Measurements from ENCODE around the gene DCTN3. TPM values are rescaled to one million over a fixed set of nuclear protein-coding genes. Genes with fewer than 3 reads are reported as not detected.

Gene DCTN3
- 64.6 TPM for polyA plus RNA-seq (2013)

GRCh38 chr9:34620061-34620994 lies at the start of gene DCTN3:
Gene DCTN3, minus strand, starts transcription at chr9:34620495. Its CDS starts 31 bp downstream, at chr9:34620464.
- peak; percentile 96 to 98 (median 97) for DNase-seq
- peaks cover 5 to 29% (median 10%) of the 10 kb centered on the region in 4 experiments for H3K4me1 ChIP-seq (ENCODE audit: control extremely low read depth in 1 of 4, control insufficient read depth in 4 of 4, insufficient read depth in 4 of 4, low read length in 3 of 4)
- H3K27ac ChIP-seq (ENCODE audit: insufficient read depth in 1 of 2, low read depth in 1 of 2, low read length in 2 of 2, poor library complexity in 1 of 2, severe bottlenecking in 2 of 2): peak within 1 kb of the TSS; percentile 56 to 78
- peaks cover 2 to 26% (median 23%) of the 10 kb centered on the region in 4 experiments for H3K36me3 ChIP-seq (ENCODE audit: control insufficient read depth in 4 of 4, insufficient read depth in 4 of 4, low read length in 3 of 4)
- ChIA-PET CTCF (interaction anchor here (0.6 to 7.6 kb wide), 10 partner anchors 9 to 1089 kb away, joined by 3 to 82 read pairs (median 4); partner anchors contain the start of genes ARID3C, CCL27, GALT and SIGMAR1), POLR2A (interaction anchor here (1.1 to 1.2 kb wide), 2 partner anchors 9 to 17 kb away, joined by 3 to 4 read pairs; partner anchors contain the start of genes RPP25L and SIGMAR1)
- peaks cover 0 to 44% (median 20%) of the 10 kb centered on the region in 5 experiments for H3K27me3 ChIP-seq (replicated peaks in 2 of 5; ENCODE audit: control insufficient read depth in 4 of 5, insufficient read depth in 5 of 5, low read length in 4 of 5)
- peaks cover 0 to 6% (median 0%) of the 10 kb centered on the region in 5 experiments for H3K9me3 ChIP-seq (ENCODE audit: control extremely low read depth in 1 of 5, control insufficient read depth in 4 of 5, insufficient read depth in 2 of 5, low read depth in 1 of 5, low read length in 4 of 5)
- WGBS (ENCODE audit: insufficient coverage): 5% methylated on average over 40 of the region's 43 CpGs
- H3K4me3 ChIP-seq (ENCODE audit: control insufficient read depth in 1 of 7, extremely low read depth in 1 of 7, insufficient read depth in 4 of 7, low read depth in 2 of 7, low read length in 6 of 7): peak within 1 kb of the TSS; percentile 60 to 93 (median 83)

- Histone ChIP-seq H3K27me3 (replicated peaks in 2 of 5; ENCODE audit: control insufficient read depth in 4 of 5, insufficient read depth in 5 of 5, low read length in 4 of 5) (peaks cover 0 to 2% (median 0%) of the 10 kb centered on the region in 5 experiments), H3K27ac (ENCODE audit: insufficient read depth in 1 of 2, low read depth in 1 of 2, low read length in 2 of 2, poor library complexity in 1 of 2, severe bottlenecking in 2 of 2) (peak overlapping the region; percentile 74 to 89), H3K36me3 (ENCODE audit: control insufficient read depth in 4 of 4, insufficient read depth in 4 of 4, low read length in 3 of 4) (peaks cover 0 to 13% (median 4%) of the 10 kb centered on the region in 4 experiments), H3K4me1 (ENCODE audit: control extremely low read depth in 1 of 4, control insufficient read depth in 4 of 4, insufficient read depth in 4 of 4, low read length in 3 of 4) (peaks cover 0 to 18% (median 15%) of the 10 kb centered on the region in 4 experiments), H3K4me3 (ENCODE audit: control insufficient read depth in 1 of 7, extremely low read depth in 1 of 7, insufficient read depth in 4 of 7, low read depth in 2 of 7, low read length in 6 of 7) (peak overlapping the region; percentile 52 to 90 (median 73)), H3K9me3 (ENCODE audit: control extremely low read depth in 1 of 5, control insufficient read depth in 4 of 5, insufficient read depth in 2 of 5, low read depth in 1 of 5, low read length in 4 of 5) (peaks cover 0 to 16% (median 8%) of the 10 kb centered on the region in 5 experiments)
- peak; percentile 90 to 94 (median 93) for DNase-seq
- CTCF ChIA-PET: interaction anchor here (0.8 to 10.6 kb wide), 6 partner anchors 10 to 31 kb away, joined by 3 to 96 read pairs (median 8); partner anchors contain the start of gene GALT
- POLR2A ChIA-PET: no interaction called here
- 2% methylated on average over 37 of the region's 55 CpGs for WGBS (ENCODE audit: insufficient coverage)
These were observed 45.3 kb upstream of the DCTN3 start for GRCh38 chr9:34665381-34666250.

GRCh38 chr9:34665067-34665380 lies 44.7 kb upstream of the DCTN3 start:
- POLR2A ChIA-PET: no interaction called here
- under 1% methylated on average over 18 of the region's 26 CpGs for WGBS (ENCODE audit: insufficient coverage)

GRCh38 chr9:34664281-34665066 lies 44.2 kb upstream of the DCTN3 start:
- CTCF ChIA-PET: interaction anchor here (0.8 to 10.6 kb wide), 9 partner anchors 10 to 39 kb away, joined by 3 to 96 read pairs (median 6); partner anchors contain the start of genes GALT and SIGMAR1

More at GRCh38 chr9:34665067-34665380, 44.7 kb upstream of the DCTN3 start:
- CTCF ChIA-PET: interaction anchor here (0.8 to 10.6 kb wide), 7 partner anchors 11 to 31 kb away, joined by 3 to 96 read pairs (median 8); partner anchors contain the start of genes GALT and SIGMAR1
- DNase-seq: no peak
- Histone ChIP-seq H3K4me3 (ENCODE audit: control insufficient read depth in 1 of 7, extremely low read depth in 1 of 7, insufficient read depth in 4 of 7, low read depth in 2 of 7, low read length in 6 of 7) (peak overlapping the region; percentile 51 to 85 (median 63)), H3K27me3 (replicated peaks in 2 of 5; ENCODE audit: control insufficient read depth in 4 of 5, insufficient read depth in 5 of 5, low read length in 4 of 5) (peaks cover 0 to 2% (median 0%) of the 10 kb centered on the region in 5 experiments), H3K4me1 (ENCODE audit: control extremely low read depth in 1 of 4, control insufficient read depth in 4 of 4, insufficient read depth in 4 of 4, low read length in 3 of 4) (peaks cover 0 to 18% (median 15%) of the 10 kb centered on the region in 4 experiments), H3K9me3 (ENCODE audit: control extremely low read depth in 1 of 5, control insufficient read depth in 4 of 5, insufficient read depth in 2 of 5, low read depth in 1 of 5, low read length in 4 of 5) (peaks cover 0 to 10% (median 7%) of the 10 kb centered on the region in 5 experiments), H3K27ac (ENCODE audit: insufficient read depth in 1 of 2, low read depth in 1 of 2, low read length in 2 of 2, poor library complexity in 1 of 2, severe bottlenecking in 2 of 2) (peak overlapping the region in 1 of 2 experiments; percentile 7), H3K36me3 (ENCODE audit: control insufficient read depth in 4 of 4, insufficient read depth in 4 of 4, low read length in 3 of 4) (peaks cover 0 to 17% (median 4%) of the 10 kb centered on the region in 4 experiments)

GRCh38 chr9:34663303-34663605 lies 43.0 kb upstream of the DCTN3 start:
- Histone ChIP-seq H3K27me3 (replicated peaks in 2 of 5; ENCODE audit: control insufficient read depth in 4 of 5, insufficient read depth in 5 of 5, low read length in 4 of 5) (peaks cover 0 to 2% (median 0%) of the 10 kb centered on the region in 5 experiments), H3K36me3 (ENCODE audit: control insufficient read depth in 4 of 4, insufficient read depth in 4 of 4, low read length in 3 of 4) (peaks cover 0 to 8% (median 1%) of the 10 kb centered on the region in 4 experiments), H3K4me1 (ENCODE audit: control extremely low read depth in 1 of 4, control insufficient read depth in 4 of 4, insufficient read depth in 4 of 4, low read length in 3 of 4) (peaks cover 0 to 18% (median 15%) of the 10 kb centered on the region in 4 experiments), H3K27ac (ENCODE audit: insufficient read depth in 1 of 2, low read depth in 1 of 2, low read length in 2 of 2, poor library complexity in 1 of 2, severe bottlenecking in 2 of 2) (no peak overlapping the region), H3K9me3 (ENCODE audit: control extremely low read depth in 1 of 5, control insufficient read depth in 4 of 5, insufficient read depth in 2 of 5, low read depth in 1 of 5, low read length in 4 of 5) (no peaks in the 10 kb centered on the region), H3K4me3 (ENCODE audit: control insufficient read depth in 1 of 7, extremely low read depth in 1 of 7, insufficient read depth in 4 of 7, low read depth in 2 of 7, low read length in 6 of 7) (no peak overlapping the region)
- DNase-seq: no peak
- ChIA-PET POLR2A (no interaction called here), CTCF (interaction anchor here (1.3 to 10.6 kb wide), 8 partner anchors 9 to 42 kb away, joined by 3 to 96 read pairs (median 8); partner anchors contain the start of genes DCTN3, GALT and SIGMAR1)

More at GRCh38 chr9:34664281-34665066, 44.2 kb upstream of the DCTN3 start:
- DNase-seq: peak; percentile 84 to 91 (median 87)
- POLR2A ChIA-PET: no interaction called here
- Histone ChIP-seq H3K27me3 (replicated peaks in 2 of 5; ENCODE audit: control insufficient read depth in 4 of 5, insufficient read depth in 5 of 5, low read length in 4 of 5) (peaks cover 0 to 2% (median 0%) of the 10 kb centered on the region in 5 experiments), H3K4me3 (ENCODE audit: control insufficient read depth in 1 of 7, extremely low read depth in 1 of 7, insufficient read depth in 4 of 7, low read depth in 2 of 7, low read length in 6 of 7) (peak overlapping the region; percentile 51 to 85 (median 63)), H3K9me3 (ENCODE audit: control extremely low read depth in 1 of 5, control insufficient read depth in 4 of 5, insufficient read depth in 2 of 5, low read depth in 1 of 5, low read length in 4 of 5) (peaks cover 0 to 5% (median 1%) of the 10 kb centered on the region in 5 experiments), H3K4me1 (ENCODE audit: control extremely low read depth in 1 of 4, control insufficient read depth in 4 of 4, insufficient read depth in 4 of 4, low read length in 3 of 4) (peaks cover 0 to 18% (median 15%) of the 10 kb centered on the region in 4 experiments), H3K36me3 (ENCODE audit: control insufficient read depth in 4 of 4, insufficient read depth in 4 of 4, low read length in 3 of 4) (peaks cover 0 to 17% (median 3%) of the 10 kb centered on the region in 4 experiments), H3K27ac (ENCODE audit: insufficient read depth in 1 of 2, low read depth in 1 of 2, low read length in 2 of 2, poor library complexity in 1 of 2, severe bottlenecking in 2 of 2) (peak overlapping the region in 1 of 2 experiments; percentile 7)
- WGBS (ENCODE audit: insufficient coverage): 18% methylated on average over 16 of the region's 18 CpGs
